GM20431 (cell line): ENCODE results near the gene WDR44.
"Not testable (repeated sequence)": the region's sequence is repeated elsewhere in the genome, so short reads cannot be mapped to it uniquely, and the experiment has no call there.

Experiments
- in situ Hi-C: fragments of 300-500 bp; cut with MseI, MboI; formaldehyde crosslinking; loops from one replicate; pipeline ENCODE4 v1.15.0; 2020; ENCODE audit warnings: low sequenced_read_pairs; ENCODE audit not compliant: unreplicated experiment

WDR44 gene

DNA sequence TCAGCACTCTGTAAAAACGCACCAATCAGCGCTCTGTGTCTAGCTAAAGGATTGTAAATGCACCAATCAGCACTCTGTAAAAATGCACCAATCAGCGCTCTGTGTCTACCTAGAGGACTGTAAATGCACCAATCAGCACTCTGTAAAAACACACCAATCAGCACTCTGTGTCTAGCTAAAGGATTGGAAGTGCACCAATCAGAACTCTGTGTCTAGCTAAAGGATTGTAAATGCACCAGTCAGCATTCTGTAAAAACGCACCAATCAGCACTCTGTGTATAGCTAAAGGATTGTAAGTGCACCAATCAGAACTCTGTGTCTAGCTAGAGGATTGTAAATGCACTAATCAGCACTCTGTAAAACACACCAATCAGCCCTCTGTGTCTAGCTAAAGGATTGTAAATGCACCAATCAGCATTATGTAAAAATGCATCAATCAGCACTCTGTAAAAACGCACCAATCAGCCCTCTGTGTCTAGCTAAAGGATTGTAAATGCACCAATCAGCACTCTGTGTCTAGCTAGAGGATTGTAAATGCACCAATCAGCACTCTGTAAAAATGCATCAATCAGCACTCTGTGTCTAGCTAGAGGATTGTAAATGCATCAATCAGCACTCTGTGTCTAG lies 124.9 kb downstream of the WDR44 start:
- in situ Hi-C loops: loop anchor here (25.0 kb wide), 2 partner anchors 116 to 341 kb away; partner anchors contain the start of gene ZCCHC12

DNA sequence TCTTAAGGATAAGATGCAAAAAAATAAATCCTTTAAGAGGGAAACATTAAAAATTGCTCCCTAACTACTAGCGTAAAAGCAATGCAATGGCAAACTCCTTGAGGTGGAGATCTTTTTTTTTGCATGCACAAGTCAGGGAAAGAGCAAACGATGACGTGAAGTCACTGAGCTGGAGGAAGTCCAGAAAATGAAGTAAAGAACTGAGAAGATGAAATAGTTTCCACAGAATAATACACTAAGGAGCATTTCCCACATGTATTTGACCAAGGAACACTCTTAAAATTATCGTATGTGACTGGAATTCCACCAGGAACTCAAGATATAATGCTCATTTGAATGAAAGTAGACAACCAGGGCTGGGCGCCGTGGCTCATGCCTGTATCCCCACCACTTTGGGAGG lies 128.7 kb downstream of the WDR44 start:
- in situ Hi-C loops: loop anchor here (25.0 kb wide), 2 partner anchors 113 to 338 kb away; partner anchors contain the start of gene ZCCHC12

DNA sequence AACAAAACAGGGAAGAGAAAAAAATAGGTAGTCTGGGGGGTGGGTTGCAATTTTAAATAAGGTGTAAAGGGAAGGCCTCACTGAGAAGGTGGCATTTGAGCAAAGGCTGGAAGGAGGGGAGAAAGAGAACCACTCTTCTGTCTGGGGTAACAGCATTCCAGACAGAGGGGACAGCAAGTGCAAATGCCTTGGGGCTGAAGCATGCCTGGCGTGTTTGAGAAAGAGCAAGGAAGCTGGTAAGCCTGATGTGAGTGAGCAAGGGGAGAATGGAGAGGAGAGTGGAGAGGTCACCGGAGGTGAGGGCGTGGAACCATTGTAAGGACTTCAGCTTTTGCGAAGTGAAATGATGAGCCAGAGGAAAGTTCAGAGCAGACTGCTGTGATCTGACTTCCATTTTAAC lies 130.0 kb downstream of the WDR44 start:
- in situ Hi-C loops: no loop called here

DNA sequence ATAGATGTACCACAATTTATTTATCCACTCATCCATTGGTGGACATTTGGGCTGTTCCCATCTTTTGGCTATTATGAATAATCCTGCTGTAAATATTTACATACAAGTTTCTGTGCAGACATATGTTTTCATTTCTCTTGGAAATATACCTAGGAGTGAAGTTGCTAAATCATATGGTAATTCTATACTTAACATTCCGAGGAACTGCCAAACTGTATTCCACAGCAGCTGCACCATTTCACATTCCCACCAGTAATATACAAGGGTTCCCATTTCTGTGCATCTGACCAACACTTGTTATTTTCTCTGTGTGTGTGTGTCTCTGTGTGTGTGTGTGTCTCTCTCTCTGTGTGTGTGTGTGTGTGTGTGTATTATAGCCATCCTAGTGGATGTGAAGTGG lies 134.3 kb downstream of the WDR44 start:
- in situ Hi-C loops: no loop called here

DNA sequence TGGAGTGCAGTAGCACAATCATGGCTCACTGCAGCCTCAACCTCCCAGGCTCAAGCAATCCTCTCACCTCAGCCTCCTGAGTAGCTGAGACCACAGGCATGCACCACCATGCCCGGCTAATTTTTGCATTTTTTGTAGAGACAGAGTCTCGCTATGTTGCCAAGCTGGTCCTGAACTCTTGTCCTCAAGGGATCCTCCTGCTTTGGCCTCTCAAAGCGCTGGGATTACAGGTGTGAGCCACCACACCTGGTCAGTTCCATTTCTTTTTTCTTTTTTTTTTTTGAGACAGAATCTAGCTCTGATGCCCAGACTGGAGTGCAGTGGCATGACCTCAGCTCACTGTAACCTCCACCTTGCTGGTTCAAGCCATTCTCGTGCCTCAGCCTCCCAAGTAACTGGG lies 136.5 kb downstream of the WDR44 start:
- in situ Hi-C loops: not testable (repeated sequence)

DNA sequence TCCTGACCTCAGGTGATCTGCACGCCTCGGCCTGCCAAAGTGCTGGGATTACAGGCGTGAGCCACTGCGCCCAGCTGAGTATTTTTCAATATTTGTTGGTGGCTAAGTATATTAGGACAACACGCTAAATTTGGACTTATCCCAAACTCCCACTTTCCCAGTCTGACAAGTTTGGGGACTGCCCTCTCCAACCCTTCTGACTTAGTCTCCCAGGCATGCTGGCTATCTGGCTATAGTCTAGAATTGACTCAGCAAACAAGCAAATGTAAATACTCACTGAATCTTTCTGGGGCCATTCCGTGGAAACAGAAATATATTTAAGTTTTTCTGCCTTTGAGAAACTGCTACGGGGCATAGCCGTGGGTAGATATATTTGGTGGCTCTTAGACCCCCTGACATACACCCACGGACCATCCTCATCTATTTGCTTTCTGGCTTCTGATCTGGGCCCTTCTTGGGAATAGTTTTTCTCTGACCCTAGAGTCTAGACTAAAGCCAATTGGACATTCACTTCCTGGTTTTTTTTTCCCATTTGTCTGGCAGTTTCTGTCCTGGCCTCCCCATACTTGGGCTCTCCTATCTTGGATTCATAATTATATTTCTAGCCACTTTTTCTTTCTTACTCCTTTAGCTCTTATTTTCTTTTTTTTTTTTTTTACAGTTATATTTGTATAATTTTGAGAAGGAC lies 138.5 kb downstream of the WDR44 start:
- in situ Hi-C loops: no loop called here

DNA sequence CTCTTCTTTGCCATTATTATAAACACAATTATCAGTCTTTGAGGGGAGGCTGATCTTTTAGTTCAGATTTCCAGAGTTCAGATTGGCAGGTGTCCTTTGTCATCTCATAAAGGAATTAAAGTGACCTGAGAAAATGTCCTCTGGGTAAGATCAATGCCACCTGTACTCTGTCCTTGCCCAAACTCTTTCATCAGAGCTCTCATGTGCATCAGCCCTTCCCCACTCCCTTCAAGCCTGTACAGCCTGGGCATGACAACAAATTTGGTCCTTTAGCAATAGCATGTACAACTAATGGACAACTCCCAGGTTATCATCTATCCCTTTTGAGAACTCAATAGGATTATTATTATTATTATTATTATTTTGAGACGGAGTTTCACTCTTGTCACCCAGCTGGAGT lies 140.8 kb downstream of the WDR44 start:
- in situ Hi-C loops: not testable (repeated sequence)

DNA sequence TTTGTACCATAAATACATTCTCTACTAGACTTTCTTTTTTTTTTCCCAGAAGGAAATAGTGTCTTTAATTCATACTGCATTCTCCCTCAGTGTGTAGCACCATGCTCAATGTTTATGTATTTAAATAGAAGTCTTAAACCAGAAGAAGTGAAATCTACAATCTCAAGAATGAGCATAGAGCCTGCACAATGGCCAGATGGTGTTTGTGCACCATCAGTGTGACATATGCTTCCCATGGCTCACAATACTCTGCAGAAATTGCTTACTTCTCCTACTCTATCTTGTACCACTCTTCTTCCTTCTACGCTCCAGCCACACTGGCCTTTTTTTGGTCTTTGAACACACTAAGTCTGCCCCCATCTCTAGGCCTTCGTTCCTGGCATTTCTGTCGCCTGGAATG lies 147.1 kb downstream of the WDR44 start:
- in situ Hi-C loops: no loop called here

DNA sequence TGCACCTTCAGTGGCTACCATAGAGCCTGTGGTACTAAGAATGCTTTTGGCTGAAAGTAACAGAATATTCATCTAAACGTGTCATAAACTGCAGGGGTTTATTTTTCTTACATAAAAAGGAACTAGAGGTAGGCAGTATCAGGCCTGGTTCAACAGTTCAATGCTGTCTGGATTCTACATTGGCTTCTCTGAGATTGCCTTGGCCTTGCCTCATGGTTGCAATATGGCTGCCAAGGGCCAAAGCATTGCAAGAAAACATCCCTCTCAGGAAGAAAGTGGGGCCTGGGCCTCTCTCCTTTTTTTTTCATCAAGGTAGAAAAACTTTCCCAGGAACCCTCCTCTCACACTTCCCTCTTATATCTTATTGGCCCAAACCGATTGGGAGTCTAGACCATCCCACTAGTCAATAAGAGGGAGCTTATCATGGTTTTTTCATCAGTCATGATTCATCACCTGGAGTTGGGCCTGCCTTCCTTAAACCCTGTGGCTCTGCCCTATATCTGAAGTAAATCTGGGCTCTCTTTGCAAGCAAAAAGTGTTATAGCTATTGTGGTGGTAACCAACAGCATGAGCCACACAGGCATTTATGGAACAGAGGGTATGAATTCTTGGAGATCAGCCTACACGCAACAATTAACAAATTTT lies 147.9 kb downstream of the WDR44 start:
- in situ Hi-C loops: no loop called here

DNA sequence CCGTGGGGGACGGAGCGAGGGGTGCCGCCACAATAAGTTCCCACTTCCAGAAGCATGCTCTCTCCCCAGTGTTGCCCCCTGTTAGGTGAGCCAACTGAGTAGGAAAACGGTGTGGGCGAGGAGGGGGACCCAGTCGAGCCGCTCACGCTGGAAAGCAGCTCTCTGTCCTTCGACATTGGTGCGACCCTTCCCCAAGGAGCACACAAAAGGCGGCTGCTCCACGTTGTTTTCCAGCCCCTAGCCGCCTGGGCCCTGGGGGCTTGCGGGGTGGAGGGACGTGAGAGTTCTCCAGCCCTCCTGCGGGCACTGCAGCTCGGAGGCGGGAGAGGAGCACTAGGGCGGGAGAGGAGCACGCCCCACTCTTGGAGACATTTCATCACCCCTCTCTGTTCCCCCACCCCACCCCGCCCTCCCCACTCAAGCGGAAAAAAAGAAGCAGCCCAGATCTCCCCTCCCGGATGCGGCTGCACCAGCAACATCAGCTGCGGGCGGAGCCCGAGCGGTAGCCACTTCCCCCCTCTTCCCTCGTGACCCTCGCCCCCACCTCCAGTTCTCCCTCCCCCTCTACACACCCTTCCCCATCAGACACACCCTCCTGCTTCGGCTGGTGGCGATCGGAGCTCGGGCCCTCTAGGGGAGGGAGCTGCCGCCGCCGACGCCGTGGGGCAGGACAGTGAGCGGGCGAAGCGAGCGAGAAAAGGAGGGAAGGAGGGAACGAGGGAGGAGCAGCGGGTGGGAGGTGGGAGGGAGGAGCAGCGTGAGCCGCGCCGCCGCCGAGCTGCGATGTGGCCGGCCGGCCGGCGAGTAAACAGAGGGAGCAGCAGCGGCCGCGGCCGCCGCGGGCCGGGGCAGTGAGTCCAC lies 149.4 kb downstream of the WDR44 start, which contains the start of gene DOCK11:
Gene DOCK11, plus strand, starts transcription at position 755 of the 861 bp plus-strand sequence. CDS start 157 bp downstream, outside the sequence.
- in situ Hi-C loops: no loop called here

DNA sequence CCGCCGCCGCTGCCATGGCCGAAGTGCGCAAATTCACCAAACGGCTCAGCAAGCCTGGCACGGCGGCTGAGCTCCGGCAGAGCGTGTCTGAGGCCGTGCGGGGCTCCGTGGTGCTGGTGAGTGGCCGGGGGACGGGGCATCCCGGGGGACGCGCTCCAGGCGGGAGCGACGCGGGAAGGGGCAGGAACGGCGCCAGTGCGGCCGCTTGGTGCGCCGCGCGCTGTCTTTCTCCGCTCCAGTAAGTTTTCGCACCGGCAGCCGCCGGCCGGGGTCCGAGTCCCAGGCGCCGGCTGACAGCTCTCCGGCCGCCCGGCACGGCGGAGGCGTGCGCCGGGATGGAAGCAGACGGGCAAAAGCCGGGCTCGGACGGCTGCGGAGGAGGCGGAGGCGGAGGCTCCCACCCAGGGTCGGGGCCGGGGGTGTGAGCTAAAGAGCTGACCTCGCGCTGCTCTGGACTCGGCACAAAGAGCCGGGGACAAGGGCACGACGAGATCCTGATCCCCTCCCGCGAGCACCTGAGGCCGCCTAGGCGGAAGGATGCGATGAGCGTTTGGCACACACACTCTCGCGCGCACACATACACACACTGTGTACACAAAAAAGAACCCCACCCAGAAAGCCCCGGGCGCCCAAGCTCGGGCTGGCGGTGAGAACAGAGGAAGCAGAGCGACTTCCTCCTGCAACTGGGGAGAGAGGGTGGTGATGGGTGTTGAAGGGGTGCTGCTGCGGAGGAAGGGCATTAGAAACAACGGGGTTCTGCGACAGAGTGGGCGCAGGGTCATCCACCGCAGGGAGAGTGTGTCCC lies 150.3 kb downstream of the WDR44 start:
- in situ Hi-C loops: no loop called here

DNA sequence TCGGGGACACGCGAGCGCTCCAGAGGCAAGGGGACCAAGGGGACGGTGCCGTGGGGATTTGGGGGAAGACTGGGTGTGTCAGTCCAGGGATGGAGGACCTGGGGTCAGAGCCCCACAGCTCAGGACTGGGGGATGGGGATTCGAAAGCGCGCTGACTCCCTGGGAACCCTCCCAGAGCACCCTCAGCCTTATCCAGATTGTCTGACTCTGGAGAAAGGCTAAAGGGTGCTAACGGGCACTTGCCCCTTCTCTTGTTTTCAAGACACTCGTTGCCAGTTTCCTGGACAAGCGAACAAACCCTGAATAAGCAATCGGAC lies 150.8 kb downstream of the WDR44 start:
- in situ Hi-C loops: no loop called here

DNA sequence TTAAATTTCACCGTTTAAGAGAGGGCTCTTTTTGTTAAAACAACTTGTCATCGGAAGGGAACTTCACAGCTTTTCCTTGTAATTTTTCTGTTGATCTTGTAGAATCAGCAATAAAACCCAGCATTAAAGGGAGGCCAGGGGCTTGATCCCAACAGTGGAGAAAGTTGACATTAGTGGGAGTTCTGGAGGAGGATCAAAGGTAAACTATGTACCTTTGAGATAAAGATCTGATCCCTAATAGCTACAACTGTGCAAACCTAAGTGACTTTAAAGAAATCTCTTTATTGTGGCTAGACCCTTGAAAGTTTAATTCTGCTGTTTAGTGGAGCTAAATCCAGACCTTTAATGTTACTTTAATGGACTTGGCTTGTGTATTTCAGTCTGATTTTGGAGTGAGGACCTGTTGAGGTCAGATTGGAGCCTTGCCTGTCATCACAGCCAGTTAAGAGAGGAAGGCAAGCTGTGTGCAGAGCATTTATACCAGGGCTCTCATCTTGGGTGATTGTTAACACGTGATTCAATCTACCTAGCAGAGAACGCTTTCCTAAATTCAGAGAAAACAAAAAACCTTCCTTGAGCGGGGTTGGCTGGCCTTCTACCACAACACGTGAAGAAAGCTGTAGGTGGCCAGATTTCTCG lies 151.4 kb downstream of the WDR44 start:
- in situ Hi-C loops: no loop called here

DNA sequence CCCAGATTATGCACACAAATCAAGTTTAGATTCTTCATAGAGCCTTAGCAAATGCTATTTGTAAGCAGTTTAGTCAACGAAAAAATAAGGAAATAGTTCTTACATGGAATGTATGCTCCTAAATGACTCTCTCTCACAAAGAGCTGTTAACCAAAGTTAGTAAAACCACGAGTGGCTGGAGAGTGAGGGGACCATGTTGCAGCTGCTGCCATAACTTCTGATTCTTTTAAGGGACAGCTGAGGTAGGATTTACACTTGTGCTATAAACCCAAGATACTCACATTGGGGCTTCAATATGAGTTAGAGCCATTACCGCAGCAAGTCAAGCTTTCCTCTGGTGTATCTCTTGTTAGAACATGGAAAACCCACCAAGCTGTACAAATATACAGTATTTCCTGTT lies 152.4 kb downstream of the WDR44 start:
- in situ Hi-C loops: no loop called here

DNA sequence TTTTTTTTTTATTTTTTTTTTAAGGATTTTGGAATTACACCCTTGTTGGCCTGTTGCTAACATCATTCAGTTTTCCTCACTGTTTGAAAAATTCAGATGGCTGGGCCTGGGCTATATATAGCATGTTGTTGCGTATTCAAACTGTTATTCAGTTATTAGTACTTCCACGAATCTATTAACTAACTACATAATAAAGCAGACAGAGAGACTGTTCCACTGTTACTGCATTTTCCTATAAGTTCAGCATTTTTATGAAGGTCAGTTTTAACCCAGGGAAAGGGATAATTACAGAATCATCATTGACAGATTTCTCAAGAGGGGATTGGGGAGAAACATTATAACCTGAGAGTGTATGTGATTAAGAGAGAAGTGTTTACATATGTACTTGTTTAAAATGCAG lies 152.8 kb downstream of the WDR44 start:
- in situ Hi-C loops: no loop called here

DNA sequence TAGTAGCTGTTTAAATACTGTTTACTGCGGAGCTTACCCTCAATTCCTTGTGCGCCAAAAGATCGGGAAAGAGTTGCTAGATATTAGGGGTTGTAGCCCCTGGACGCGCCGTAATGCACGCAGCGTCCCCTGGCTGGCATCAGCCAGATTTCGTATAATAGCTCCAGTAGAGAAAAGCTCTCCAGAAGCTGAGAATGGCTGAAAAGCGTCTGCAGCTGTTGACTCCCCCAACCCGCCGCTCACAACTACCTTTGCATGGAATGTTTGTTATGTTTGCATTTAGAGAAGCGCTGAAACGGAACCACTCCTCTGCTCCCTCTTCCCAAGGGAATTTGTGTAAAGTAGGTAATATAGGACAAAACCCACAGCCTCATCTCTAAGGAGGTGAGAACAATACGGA lies 153.4 kb downstream of the WDR44 start:
- in situ Hi-C loops: no loop called here
